ENCODE results near the gene AHSP. TPM values are rescaled to one million over a fixed set of nuclear protein-coding genes. Genes with fewer than 3 reads are reported as not detected.
"Not testable (repeated sequence)": the region's sequence is repeated elsewhere in the genome, so short reads cannot be mapped to it uniquely, and the experiment has no call there.

Gene AHSP
- polyA plus RNA-seq, 2 donors, result not detected

DNA sequence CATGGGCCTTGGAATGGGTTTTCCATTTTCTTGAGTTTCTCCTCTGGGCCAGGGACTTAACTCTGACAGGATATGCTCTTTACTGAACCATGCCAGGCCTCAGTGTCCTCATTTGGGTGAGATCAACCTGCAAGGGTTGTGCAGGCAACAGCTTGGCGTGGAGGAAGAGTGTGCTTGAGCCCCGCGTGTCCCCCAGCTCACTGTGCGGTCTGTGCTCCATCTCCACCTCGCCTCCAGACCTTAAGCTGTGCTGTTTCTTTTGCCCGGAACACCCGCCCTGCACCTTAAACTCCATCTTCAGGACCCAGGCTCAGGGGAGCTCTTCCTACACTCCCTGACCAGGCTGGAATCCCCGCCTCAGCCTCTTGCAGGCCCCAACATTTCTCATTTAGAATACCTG, 29.2 kb upstream of the AHSP start:
- H3K4me3 ChIP-seq (ENCODE audit: low read depth in 1 of 2, low read length in 2 of 2), result no peak overlapping the region
- H3K4me1 ChIP-seq (ENCODE audit: control insufficient read depth in 2 of 2, insufficient read depth in 2 of 2, low read length in 1 of 2), result no peaks in the 10 kb centered on the region
- H3K36me3 ChIP-seq (ENCODE audit: control insufficient read depth in 2 of 2, insufficient read depth in 2 of 2, low read length in 1 of 2), result peaks cover 19 to 25% of the 10 kb centered on the region in 2 donors
- H3K27ac ChIP-seq (ENCODE audit: low read depth in 2 of 2, low read length in 1 of 2), result no peak overlapping the region
- peaks cover 0 to 2% of the 10 kb centered on the region in 2 donors for H3K9me3 ChIP-seq (ENCODE audit: control insufficient read depth in 2 of 2, insufficient read depth in 1 of 2, low read depth in 1 of 2, low read length in 1 of 2)
- H3K27me3 ChIP-seq (ENCODE audit: control insufficient read depth in 1 of 2, insufficient read depth in 2 of 2, low read length in 2 of 2), result no peaks in the 10 kb centered on the region
- WGBS, 2 donors, result 97 to 98% methylated on average over 8 of the region's 8 CpGs

DNA sequence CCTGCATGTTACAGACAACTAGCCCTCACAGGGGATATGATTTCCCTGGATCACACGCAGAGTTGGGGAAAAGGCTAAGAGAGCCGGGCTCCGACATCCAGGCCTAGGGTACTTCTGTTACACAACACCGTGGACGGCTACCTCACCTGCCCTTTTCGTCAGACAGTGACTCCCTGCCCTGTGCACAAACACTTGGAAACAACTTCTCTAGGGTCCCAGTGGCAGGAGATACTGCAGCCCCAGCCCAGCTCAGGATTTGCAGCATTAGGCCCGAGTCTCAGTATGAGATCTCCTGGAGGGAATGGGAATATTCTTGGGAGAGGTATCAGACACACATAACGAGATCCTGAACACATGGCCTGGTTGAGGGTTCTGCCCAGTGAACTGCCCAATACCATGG, 27.8 kb upstream of the AHSP start:
- Histone ChIP-seq H3K36me3 (ENCODE audit: control insufficient read depth in 2 of 2, insufficient read depth in 2 of 2, low read length in 1 of 2) (peaks cover 19 to 23% of the 10 kb centered on the region in 2 donors), H3K27ac (ENCODE audit: low read depth in 2 of 2, low read length in 1 of 2) (no peak overlapping the region)
- 93 to 95% methylated on average over 8 of the region's 8 CpGs for WGBS, 2 donors

GRCh38 chr16:31501226-31501965, 26.3 kb upstream of the AHSP start:
- Histone ChIP-seq H3K9me3 (ENCODE audit: control insufficient read depth in 2 of 2, insufficient read depth in 1 of 2, low read depth in 1 of 2, low read length in 1 of 2) (peaks cover 0 to 2% of the 10 kb centered on the region in 2 donors), H3K4me3 (ENCODE audit: low read depth in 1 of 2, low read length in 2 of 2) (no peak overlapping the region), H3K27ac (ENCODE audit: low read depth in 2 of 2, low read length in 1 of 2) (no peak overlapping the region), H3K36me3 (ENCODE audit: control insufficient read depth in 2 of 2, insufficient read depth in 2 of 2, low read length in 1 of 2) (peaks cover 13 to 18% of the 10 kb centered on the region in 2 donors), H3K27me3 (ENCODE audit: control insufficient read depth in 1 of 2, insufficient read depth in 2 of 2, low read length in 2 of 2) (no peaks in the 10 kb centered on the region), H3K4me1 (ENCODE audit: control insufficient read depth in 2 of 2, insufficient read depth in 2 of 2, low read length in 1 of 2) (no peaks in the 10 kb centered on the region)
- 75 to 76% methylated on average over 3 of the region's 3 CpGs for WGBS, 2 donors

More for the DNA sequence above, 27.8 kb upstream of the AHSP start:
- Histone ChIP-seq H3K27me3 (ENCODE audit: control insufficient read depth in 1 of 2, insufficient read depth in 2 of 2, low read length in 2 of 2) (no peaks in the 10 kb centered on the region), H3K4me3 (ENCODE audit: low read depth in 1 of 2, low read length in 2 of 2) (no peak overlapping the region), H3K4me1 (ENCODE audit: control insufficient read depth in 2 of 2, insufficient read depth in 2 of 2, low read length in 1 of 2) (no peaks in the 10 kb centered on the region), H3K9me3 (ENCODE audit: control insufficient read depth in 2 of 2, insufficient read depth in 1 of 2, low read depth in 1 of 2, low read length in 1 of 2) (peaks cover 0 to 2% of the 10 kb centered on the region in 2 donors)

GRCh38 chr16:31501966-31502348, 25.7 kb upstream of the AHSP start:
- H3K4me3 ChIP-seq (ENCODE audit: low read depth in 1 of 2, low read length in 2 of 2), result no peak overlapping the region
- 77 to 84% methylated on average over 4 of the region's 4 CpGs for WGBS, 2 donors
- peaks cover 0 to 2% of the 10 kb centered on the region in 2 donors for H3K9me3 ChIP-seq (ENCODE audit: control insufficient read depth in 2 of 2, insufficient read depth in 1 of 2, low read depth in 1 of 2, low read length in 1 of 2)
- no peaks in the 10 kb centered on the region for H3K4me1 ChIP-seq (ENCODE audit: control insufficient read depth in 2 of 2, insufficient read depth in 2 of 2, low read length in 1 of 2)
- no peaks in the 10 kb centered on the region for H3K27me3 ChIP-seq (ENCODE audit: control insufficient read depth in 1 of 2, insufficient read depth in 2 of 2, low read length in 2 of 2)
- peaks cover 11 to 13% of the 10 kb centered on the region in 2 donors for H3K36me3 ChIP-seq (ENCODE audit: control insufficient read depth in 2 of 2, insufficient read depth in 2 of 2, low read length in 1 of 2)
- H3K27ac ChIP-seq (ENCODE audit: low read depth in 2 of 2, low read length in 1 of 2), result no peak overlapping the region

DNA sequence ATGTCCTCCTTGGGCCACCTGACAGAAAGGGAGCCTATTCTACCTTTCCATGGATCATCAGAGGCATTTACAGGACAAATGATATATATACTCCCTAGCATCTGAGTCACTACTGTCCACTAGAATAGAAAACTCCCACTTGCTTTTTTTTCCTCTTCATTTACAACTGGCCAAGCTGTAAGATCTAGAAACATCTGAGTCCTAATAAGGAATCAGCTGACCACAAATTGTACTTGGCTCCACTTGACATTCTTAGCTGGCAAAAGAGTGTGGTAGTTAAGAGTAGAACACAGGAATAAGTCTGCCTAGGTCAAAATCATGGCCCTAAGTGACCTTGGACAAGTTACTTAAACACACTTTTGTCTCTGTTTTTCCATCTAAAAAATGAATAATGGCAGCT, 24.7 kb upstream of the AHSP start:
- no peaks in the 10 kb centered on the region for H3K4me1 ChIP-seq (ENCODE audit: control insufficient read depth in 2 of 2, insufficient read depth in 2 of 2, low read length in 1 of 2)
- H3K36me3 ChIP-seq (ENCODE audit: control insufficient read depth in 2 of 2, insufficient read depth in 2 of 2, low read length in 1 of 2), result peaks cover 9 to 10% of the 10 kb centered on the region in 2 donors
- peaks cover 0 to 2% of the 10 kb centered on the region in 2 donors for H3K9me3 ChIP-seq (ENCODE audit: control insufficient read depth in 2 of 2, insufficient read depth in 1 of 2, low read depth in 1 of 2, low read length in 1 of 2)
- no peaks in the 10 kb centered on the region for H3K27me3 ChIP-seq (ENCODE audit: control insufficient read depth in 1 of 2, insufficient read depth in 2 of 2, low read length in 2 of 2)
- no peak overlapping the region for H3K4me3 ChIP-seq (ENCODE audit: low read depth in 1 of 2, low read length in 2 of 2)
- H3K27ac ChIP-seq (ENCODE audit: low read depth in 2 of 2, low read length in 1 of 2), result no peak overlapping the region

DNA sequence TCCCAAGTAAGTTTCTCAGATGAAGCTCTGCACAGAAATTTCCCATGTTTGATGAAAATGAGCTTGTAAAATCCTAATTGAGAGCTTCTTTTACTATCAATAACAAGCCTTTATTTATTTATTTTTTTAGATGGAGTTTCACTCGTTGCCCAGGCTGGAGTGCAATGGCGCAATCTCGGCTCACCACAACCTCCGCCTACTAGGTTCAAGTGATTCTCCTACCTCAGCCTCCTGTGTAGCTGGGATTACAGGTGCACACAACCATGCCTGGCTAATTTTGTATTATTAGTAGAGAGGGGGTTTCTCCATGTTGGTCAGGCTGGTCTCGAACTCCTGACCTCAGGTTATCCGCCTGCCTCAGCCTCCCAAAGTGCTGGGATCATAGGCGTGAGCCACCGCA, 24.1 kb upstream of the AHSP start:
- 93 to 96% methylated on average over 8 of the region's 8 CpGs for WGBS, 2 donors
- H3K4me3 ChIP-seq (ENCODE audit: low read depth in 1 of 2, low read length in 2 of 2); H3K27ac ChIP-seq (ENCODE audit: low read depth in 2 of 2, low read length in 1 of 2); H3K36me3 ChIP-seq (ENCODE audit: control insufficient read depth in 2 of 2, insufficient read depth in 2 of 2, low read length in 1 of 2); H3K27me3 ChIP-seq (ENCODE audit: control insufficient read depth in 1 of 2, insufficient read depth in 2 of 2, low read length in 2 of 2); H3K9me3 ChIP-seq (ENCODE audit: control insufficient read depth in 2 of 2, insufficient read depth in 1 of 2, low read depth in 1 of 2, low read length in 1 of 2); H3K4me1 ChIP-seq (ENCODE audit: control insufficient read depth in 2 of 2, insufficient read depth in 2 of 2, low read length in 1 of 2): not testable (repeated sequence)

GRCh38 chr16:31504159-31504558, 23.5 kb upstream of the AHSP start:
- 68 to 75% methylated on average over 8 of the region's 8 CpGs for WGBS, 2 donors
- Histone ChIP-seq H3K36me3 (ENCODE audit: control insufficient read depth in 2 of 2, insufficient read depth in 2 of 2, low read length in 1 of 2) (peaks cover 2 to 5% of the 10 kb centered on the region in 2 donors), H3K27ac (ENCODE audit: low read depth in 2 of 2, low read length in 1 of 2) (no peak overlapping the region), H3K9me3 (ENCODE audit: control insufficient read depth in 2 of 2, insufficient read depth in 1 of 2, low read depth in 1 of 2, low read length in 1 of 2) (no peaks in the 10 kb centered on the region), H3K4me3 (ENCODE audit: low read depth in 1 of 2, low read length in 2 of 2) (no peak overlapping the region), H3K27me3 (ENCODE audit: control insufficient read depth in 1 of 2, insufficient read depth in 2 of 2, low read length in 2 of 2) (no peaks in the 10 kb centered on the region), H3K4me1 (ENCODE audit: control insufficient read depth in 2 of 2, insufficient read depth in 2 of 2, low read length in 1 of 2) (no peaks in the 10 kb centered on the region)

DNA sequence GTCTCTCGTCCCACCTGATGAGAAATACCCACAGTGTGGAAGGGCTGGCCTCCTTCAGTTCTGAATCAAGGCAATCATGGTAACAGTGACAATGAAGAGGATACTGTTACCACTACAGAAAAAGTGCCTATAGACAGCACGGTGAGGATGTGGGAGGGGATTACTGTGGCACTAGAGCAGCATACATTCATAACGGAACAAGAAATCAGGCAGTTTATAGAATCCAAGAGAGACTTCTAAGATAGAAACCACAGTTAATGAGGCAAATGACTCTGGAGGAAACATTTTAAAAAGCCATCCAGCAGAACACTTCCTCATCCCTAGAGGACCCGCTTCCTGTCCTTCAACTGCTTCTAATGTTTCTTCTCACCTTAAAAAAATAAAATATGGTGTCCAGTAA, 22.2 kb upstream of the AHSP start:
- Histone ChIP-seq H3K9me3 (ENCODE audit: control insufficient read depth in 2 of 2, insufficient read depth in 1 of 2, low read depth in 1 of 2, low read length in 1 of 2) (no peaks in the 10 kb centered on the region), H3K27ac (ENCODE audit: low read depth in 2 of 2, low read length in 1 of 2) (peak overlapping the region in 1 of 2 donors; percentile 3), H3K4me1 (ENCODE audit: control insufficient read depth in 2 of 2, insufficient read depth in 2 of 2, low read length in 1 of 2) (no peaks in the 10 kb centered on the region), H3K36me3 (ENCODE audit: control insufficient read depth in 2 of 2, insufficient read depth in 2 of 2, low read length in 1 of 2) (peaks cover 0 to 2% of the 10 kb centered on the region in 2 donors), H3K27me3 (ENCODE audit: control insufficient read depth in 1 of 2, insufficient read depth in 2 of 2, low read length in 2 of 2) (no peaks in the 10 kb centered on the region), H3K4me3 (ENCODE audit: low read depth in 1 of 2, low read length in 2 of 2) (no peak overlapping the region)
- 70 to 76% methylated on average over 4 of the region's 4 CpGs for WGBS, 2 donors

DNA sequence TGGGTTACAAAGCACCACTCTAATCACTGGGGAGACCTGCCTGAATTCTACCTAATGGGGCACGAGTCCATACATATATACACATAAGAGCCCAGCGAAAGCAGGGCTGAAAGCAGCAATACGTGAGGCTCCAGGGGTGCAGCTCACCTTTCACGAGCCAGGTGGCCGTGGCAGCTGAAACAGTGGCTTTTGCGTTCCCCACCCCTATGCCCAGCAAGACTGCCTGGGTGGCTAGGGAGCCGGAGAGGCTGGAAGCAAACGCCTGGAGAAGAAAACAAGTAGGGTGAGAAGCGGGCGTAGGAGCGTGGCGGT, 20.1 kb upstream of the AHSP start:
- peak overlapping the region; percentile 85 to 92 for H3K4me3 ChIP-seq (ENCODE audit: low read depth in 1 of 2, low read length in 2 of 2)
- H3K4me1 ChIP-seq (ENCODE audit: control insufficient read depth in 2 of 2, insufficient read depth in 2 of 2, low read length in 1 of 2), result no peaks in the 10 kb centered on the region
- WGBS, 2 donors, result 2% methylated on average over 12 of the region's 12 CpGs
- peak overlapping the region; percentile 87 to 95 for H3K27ac ChIP-seq (ENCODE audit: low read depth in 2 of 2, low read length in 1 of 2)
- no peaks in the 10 kb centered on the region for H3K36me3 ChIP-seq (ENCODE audit: control insufficient read depth in 2 of 2, insufficient read depth in 2 of 2, low read length in 1 of 2)
- no peaks in the 10 kb centered on the region for H3K9me3 ChIP-seq (ENCODE audit: control insufficient read depth in 2 of 2, insufficient read depth in 1 of 2, low read depth in 1 of 2, low read length in 1 of 2)
- no peaks in the 10 kb centered on the region for H3K27me3 ChIP-seq (ENCODE audit: control insufficient read depth in 1 of 2, insufficient read depth in 2 of 2, low read length in 2 of 2)

DNA sequence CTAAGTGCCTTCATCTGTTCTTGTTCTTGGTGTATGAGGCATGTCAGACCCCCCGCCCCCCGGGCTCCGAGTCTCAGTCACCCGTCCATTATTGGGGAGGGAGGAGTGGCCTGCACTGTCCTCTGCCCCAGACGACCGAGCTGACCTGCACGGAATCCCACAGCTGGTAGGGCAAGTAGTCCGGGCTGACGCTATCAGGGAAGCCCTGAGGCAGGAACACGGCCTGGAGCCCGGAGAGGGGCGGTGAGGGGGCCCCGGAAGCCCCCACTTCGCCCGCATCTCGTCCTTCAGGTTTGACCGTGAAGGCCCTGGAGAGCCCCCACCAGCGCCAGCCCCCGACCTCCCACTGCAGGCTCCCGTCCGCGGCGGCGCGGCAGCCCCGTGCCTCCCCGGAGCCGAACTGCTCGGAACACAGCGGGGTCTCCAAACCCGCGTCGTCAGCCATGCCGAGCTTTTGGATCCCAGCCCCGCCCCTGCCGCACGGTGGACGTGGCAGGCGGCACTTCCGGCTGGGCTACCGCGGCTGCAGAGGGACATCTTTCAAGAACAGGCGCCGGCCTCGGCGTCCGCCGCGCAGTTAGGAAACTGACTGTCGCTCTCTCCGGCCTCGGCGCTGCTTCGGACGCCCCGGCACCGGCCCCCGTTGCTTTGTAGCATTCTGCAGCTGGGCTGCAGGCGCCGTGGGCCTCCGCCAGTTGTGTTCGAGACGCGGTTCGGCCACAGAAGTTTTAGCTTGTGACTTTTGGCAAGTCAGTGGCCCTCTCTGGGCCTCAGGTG, 19.6 kb upstream of the AHSP start, which contains the start of gene RUSF1:
RUSF1 (minus strand) TSS at position 463 of the 777 bp plus-strand sequence; CDS start at position 445, 18 bp downstream.
- Histone ChIP-seq H3K4me3 (ENCODE audit: low read depth in 1 of 2, low read length in 2 of 2) (peak within 1 kb of the TSS; percentile 85 to 92), H3K27me3 (ENCODE audit: control insufficient read depth in 1 of 2, insufficient read depth in 2 of 2, low read length in 2 of 2) (no peaks in the 10 kb centered on the region), H3K4me1 (ENCODE audit: control insufficient read depth in 2 of 2, insufficient read depth in 2 of 2, low read length in 1 of 2) (no peaks in the 10 kb centered on the region), H3K27ac (ENCODE audit: low read depth in 2 of 2, low read length in 1 of 2) (peak within 1 kb of the TSS; percentile 87 to 95), H3K36me3 (ENCODE audit: control insufficient read depth in 2 of 2, insufficient read depth in 2 of 2, low read length in 1 of 2) (no peaks in the 10 kb centered on the region), H3K9me3 (ENCODE audit: control insufficient read depth in 2 of 2, insufficient read depth in 1 of 2, low read depth in 1 of 2, low read length in 1 of 2) (no peaks in the 10 kb centered on the region)
- WGBS, 2 donors, result 0% methylated on average over 64 to 65 of the region's 65 CpGs

All from esophagus (tissue), 2 donors.